ENCODE measurements around the gene NAT10.
"Not testable (repeated sequence)": the region's sequence is repeated elsewhere in the genome, so short reads cannot be mapped to it uniquely, and the experiment has no call there.

NAT10 gene

GRCh38 chr11:34105079-34105956 lies at the start of gene NAT10:
NAT10 (plus strand) TSS chr11:34105629; CDS start chr11:34108226, 2,597 bp downstream.
- DNase-seq (ENCODE audit: low read depth) = peak; percentile 97

DNA sequence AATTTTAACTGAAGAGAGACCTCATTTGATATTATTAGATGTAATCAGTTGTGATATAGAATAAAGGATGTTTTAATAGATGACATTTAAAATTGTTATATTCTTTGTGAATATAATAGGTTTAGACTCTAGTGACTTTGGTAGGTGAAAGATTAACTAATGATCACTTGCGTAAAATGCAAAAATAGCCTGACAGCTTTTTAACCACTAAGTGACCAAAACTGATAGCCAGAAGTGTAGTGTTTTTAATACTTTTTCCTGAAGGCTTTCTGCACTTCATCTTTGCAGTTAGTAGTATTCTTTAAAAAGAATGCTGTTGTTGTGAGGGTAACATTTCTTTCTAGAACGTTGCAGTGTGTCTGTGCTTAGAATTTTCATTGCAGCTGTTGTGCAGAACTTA lies 48.8 kb upstream of the NAT10 start:
- no peak for DNase-seq (ENCODE audit: low read depth)

- DNase-seq (ENCODE audit: low read depth) = no peak
Observed at GRCh38 chr11:34063061-34063795, 42.2 kb upstream of the NAT10 start.

GRCh38 chr11:34064291-34064690 lies 41.1 kb upstream of the NAT10 start:
- no peak for DNase-seq (ENCODE audit: low read depth)

- no peak for DNase-seq (ENCODE audit: low read depth)
Observed at GRCh38 chr11:34065505-34066203, 39.8 kb upstream of the NAT10 start.

DNA sequence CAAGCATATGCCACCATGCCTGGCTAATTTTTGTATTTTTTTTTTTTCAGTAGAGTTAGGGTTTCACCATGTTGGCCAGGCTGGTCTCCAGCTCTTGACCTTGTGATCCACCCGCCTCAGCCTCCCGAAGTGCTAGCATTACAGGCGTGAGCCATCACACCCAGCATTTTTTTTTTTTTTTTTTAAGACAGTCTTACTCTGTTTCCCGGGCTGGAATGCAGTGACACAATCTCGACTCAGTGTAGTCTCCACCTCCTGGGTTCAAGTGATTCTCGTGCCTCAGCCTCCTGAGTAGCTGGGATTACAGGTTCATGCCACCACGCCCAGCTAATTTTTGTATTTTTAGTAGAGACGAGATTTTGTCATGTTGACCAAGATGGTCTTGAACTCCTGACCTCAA lies 38.7 kb upstream of the NAT10 start:
- not testable (repeated sequence) for DNase-seq (ENCODE audit: low read depth)

GRCh38 chr11:34067383-34068065 lies 37.9 kb upstream of the NAT10 start:
- no peak for DNase-seq (ENCODE audit: low read depth)

GRCh38 chr11:34068111-34068510 lies 37.3 kb upstream of the NAT10 start:
- DNase-seq (ENCODE audit: low read depth) = no peak

- not testable (repeated sequence) for DNase-seq (ENCODE audit: low read depth)
Observed at GRCh38 chr11:34071306-34071705, 34.1 kb upstream of the NAT10 start.

- no peak for DNase-seq (ENCODE audit: low read depth)
Observed at GRCh38 chr11:34072041-34072440, 33.4 kb upstream of the NAT10 start.

DNA sequence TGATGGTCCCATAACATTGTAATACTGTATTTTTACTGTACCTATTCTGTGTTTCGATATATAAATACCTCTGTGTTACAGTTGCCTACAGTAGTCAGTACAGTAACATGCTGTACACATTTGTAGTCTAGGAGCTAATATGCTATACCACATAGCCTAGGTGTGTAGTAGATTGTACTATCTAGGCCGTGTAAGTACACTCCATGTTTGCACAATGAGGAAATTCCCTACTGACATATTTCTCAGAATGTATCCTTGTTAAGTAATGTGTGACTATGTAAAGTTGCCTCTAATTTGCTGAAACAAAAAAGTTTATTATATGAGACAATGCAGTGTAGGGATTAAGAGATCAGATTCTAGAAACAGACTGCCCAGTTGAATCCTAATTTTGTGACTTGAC lies 32.6 kb upstream of the NAT10 start:
- no peak for DNase-seq (ENCODE audit: low read depth)

- DNase-seq (ENCODE audit: low read depth) = no peak
Observed at GRCh38 chr11:34074391-34074790, 31.0 kb upstream of the NAT10 start.

- no peak for DNase-seq (ENCODE audit: low read depth)
Observed at GRCh38 chr11:34075178-34075820, 30.1 kb upstream of the NAT10 start.

DNA sequence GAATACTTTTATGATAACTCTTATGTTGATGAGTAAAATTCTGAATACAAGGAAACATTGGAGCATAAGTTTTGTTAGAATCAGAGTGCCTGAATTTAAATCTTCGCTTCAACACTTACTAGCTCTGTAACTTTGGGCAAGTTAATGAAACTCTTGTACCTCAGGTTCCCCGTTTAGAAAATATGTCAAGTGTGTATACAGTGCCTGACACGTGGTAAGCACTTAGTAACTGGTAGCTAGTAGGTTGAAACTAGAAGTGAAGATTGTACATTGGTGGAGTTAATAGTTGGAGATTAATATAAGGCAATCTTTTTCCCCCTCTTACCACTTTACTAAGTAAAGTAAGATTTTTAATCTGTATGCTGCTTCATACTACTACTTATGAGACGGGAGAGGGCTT lies 24.8 kb upstream of the NAT10 start:
- DNase-seq (ENCODE audit: low read depth) = no peak

- DNase-seq (ENCODE audit: low read depth) = no peak
Observed at GRCh38 chr11:34084637-34085036, 20.8 kb upstream of the NAT10 start.

- no peak for DNase-seq (ENCODE audit: low read depth)
Observed at GRCh38 chr11:34086554-34087283, 18.7 kb upstream of the NAT10 start.

DNA sequence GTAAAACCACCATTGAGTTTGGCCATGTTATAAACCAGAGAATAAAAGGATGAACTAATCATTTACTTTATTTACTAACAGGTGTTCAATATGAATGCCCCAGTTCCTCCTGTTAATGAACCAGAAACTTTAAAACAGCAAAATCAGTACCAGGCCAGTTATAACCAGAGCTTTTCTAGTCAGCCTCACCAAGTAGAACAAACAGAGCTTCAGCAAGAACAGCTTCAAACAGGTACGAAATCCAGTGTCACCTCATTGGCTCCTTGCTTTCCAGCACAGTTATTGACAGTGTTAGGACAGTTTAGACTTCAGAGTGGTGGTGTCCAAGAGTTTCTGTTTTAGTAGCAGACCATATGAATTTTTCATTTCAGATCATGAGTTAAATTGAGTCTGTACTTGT lies 13.6 kb upstream of the NAT10 start:
- no peak for DNase-seq (ENCODE audit: low read depth)

- DNase-seq (ENCODE audit: low read depth) = not testable (repeated sequence)
Observed at GRCh38 chr11:34094900-34095299, 10.5 kb upstream of the NAT10 start.

GRCh38 chr11:34098813-34099212 lies 6.6 kb upstream of the NAT10 start:
- no peak for DNase-seq (ENCODE audit: low read depth)

DNA sequence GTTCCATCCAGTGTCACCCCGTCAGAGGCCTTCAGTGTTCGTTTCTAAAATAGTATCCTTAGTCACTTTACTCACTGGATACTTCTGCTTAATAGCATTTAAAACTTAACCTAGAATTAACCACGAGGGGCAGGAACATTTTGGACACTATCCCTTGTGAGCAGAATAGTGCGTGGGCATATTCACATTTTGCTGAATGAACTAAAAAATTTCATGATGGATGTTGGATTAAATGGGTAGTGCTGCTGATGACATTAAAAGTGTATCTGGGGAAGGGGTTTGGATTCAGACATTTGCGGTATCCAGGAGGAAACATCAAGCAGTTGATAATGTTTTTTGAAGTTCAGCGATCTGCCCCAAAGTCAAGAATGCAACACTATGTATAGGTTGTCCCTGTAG lies 750 bp upstream of the NAT10 start:
- no peak for DNase-seq (ENCODE audit: low read depth)

- no peak for DNase-seq (ENCODE audit: low read depth)
Observed at GRCh38 chr11:34105957-34106504, 602 bp downstream of the NAT10 start.
